Fibroblast of lung (primary cell): ENCODE results near the gene NUP210L.

Experiments
- EZH2 ChIP-seq: IDR thresholded peaks from 2 replicates; pipeline ENCODE4 v1.5.1; 2012; ENCODE audit warnings: low read length, control low read depth, mild to moderate bottlenecking; ENCODE audit errors: missing control alignments
- TF ChIP-seq, protein P1 (sequence below), 2 donors: IDR thresholded peaks in 1 of 2; conservative IDR thresholded peaks in 1 of 2; 1 replicate in 1 of 2; 2 replicates in 1 of 2; pipeline ENCODE4 v1.5.1; 2011 to 2012; ENCODE audit warnings: low read length in 2 of 2, control low read depth in 1 of 2, inconsistent platforms in 1 of 2, low read depth in 1 of 2, mild to moderate bottlenecking in 1 of 2

DNA sequence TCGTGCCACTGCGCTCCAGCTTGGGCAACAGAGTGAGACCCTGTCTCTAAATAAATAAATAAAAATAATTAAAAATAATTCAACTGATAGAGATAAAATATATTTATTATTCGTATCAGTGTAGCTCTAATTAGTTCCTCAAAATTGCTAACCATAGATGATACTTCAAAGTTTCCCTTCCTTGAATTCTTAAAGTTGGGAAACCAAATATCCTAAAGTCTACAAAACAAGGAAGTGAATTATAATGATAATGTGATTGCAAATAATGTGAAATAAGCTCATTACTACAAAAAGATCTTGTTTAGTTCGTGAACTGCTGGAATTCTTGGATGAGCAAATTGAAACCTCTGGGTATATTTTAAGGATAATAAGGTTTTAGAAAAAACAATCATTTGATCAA is 60.5 kb downstream of the NUP210L start:
- TF ChIP-seq, protein P1, sequence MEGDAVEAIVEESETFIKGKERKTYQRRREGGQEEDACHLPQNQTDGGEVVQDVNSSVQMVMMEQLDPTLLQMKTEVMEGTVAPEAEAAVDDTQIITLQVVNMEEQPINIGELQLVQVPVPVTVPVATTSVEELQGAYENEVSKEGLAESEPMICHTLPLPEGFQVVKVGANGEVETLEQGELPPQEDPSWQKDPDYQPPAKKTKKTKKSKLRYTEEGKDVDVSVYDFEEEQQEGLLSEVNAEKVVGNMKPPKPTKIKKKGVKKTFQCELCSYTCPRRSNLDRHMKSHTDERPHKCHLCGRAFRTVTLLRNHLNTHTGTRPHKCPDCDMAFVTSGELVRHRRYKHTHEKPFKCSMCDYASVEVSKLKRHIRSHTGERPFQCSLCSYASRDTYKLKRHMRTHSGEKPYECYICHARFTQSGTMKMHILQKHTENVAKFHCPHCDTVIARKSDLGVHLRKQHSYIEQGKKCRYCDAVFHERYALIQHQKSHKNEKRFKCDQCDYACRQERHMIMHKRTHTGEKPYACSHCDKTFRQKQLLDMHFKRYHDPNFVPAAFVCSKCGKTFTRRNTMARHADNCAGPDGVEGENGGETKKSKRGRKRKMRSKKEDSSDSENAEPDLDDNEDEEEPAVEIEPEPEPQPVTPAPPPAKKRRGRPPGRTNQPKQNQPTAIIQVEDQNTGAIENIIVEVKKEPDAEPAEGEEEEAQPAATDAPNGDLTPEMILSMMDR (conservative IDR thresholded peaks at IDR 0.05 in 1 of 2, IDR thresholded peaks at IDR 0.05 in 1 of 2; ENCODE audit: low read depth in 1 of 2, low read length in 2 of 2): no peak
- no peak for TF ChIP-seq EZH2
